ENCODE results near the gene ODF2L. TPM values are rescaled to one million over a fixed set of nuclear protein-coding genes. Genes with fewer than 3 reads are reported as not detected.

ODF2L gene, protein sequence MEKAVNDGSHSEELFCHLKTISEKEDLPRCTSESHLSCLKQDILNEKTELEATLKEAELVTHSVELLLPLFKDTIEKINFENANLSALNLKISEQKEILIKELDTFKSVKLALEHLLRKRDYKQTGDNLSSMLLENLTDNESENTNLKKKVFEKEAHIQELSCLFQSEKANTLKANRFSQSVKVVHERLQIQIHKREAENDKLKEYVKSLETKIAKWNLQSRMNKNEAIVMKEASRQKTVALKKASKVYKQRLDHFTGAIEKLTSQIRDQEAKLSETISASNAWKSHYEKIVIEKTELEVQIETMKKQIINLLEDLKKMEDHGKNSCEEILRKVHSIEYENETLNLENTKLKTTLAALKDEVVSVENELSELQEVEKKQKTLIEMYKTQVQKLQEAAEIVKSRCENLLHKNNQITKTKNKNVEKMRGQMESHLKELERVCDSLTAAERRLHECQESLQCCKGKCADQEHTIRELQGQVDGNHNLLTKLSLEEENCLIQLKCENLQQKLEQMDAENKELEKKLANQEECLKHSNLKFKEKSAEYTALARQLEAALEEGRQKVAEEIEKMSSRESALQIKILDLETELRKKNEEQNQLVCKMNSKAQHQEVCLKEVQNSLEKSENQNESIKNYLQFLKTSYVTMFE
- total RNA-seq = 14.2 and 15.8 TPM in 2 replicates

DNA sequence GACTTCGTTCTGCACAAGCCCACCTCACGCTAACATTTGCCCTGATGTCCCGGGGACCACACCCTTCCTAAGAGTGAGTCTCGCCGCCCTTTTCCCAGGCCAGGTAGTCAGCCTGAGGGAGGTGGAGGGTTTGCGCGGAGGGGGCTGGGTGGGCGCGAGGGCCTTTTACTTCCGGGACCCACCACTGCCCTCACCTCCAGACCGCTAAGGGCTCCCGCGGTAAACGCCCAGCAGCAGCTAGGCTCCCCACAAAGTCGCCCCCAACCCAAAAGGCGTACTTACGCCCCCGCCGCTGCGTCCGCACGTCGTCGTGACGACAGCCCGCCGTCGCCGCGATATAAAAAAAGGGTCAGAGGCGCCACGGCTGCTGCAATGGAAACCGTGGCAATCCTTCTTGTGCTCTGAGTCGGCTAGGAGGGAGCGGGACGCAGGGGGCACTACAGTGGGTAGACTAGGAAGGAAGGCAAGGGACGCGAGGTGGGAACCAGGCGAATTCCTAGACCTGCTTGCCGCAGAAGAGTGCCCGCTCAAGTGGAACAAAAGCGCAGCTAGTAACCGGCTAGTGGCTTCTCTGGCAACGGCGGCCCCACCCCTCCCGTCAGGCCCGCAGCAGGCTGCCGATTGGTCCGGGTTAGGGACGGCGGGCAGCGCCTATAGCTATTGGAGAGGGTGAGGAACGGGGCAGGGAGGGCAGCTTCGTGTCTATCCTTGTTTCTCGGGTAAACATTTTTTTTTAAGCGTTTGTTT is at the start of gene ODF2L:
TSS of gene ODF2L (minus strand) at position 573 of the 747 bp plus-strand sequence. CDS start 9,296 bp downstream, outside the sequence.

DNA sequence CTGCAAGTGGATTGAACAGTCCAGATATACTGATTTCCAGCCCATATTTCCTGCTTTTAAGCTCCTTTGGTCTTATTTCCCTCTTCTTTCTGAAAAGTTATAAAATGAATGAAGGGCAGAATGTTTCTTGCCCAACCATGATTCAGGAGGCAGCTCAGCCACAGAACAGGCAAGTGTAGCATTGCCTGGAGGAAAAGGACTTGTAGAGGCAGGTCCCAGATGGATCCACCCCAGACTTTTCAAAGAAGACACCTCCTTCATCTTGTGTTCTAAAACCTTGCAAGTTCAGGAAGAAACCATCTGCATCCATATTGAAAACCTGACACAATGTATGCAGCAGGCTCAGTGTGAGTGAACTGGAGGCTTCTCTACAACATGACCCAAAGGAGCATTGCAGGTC is 27.8 kb upstream of the ODF2L start, which contains the start of gene CLCA2:
TSS of gene CLCA2 (plus strand) at position 299 of the 400 bp plus-strand sequence. CDS start at position 376, 77 bp downstream.

Other genes starting within 250 kb of the ODF2L start
- 0.43 and 0.65 TPM in 2 replicates for gene COL24A1, start 239.6 kb downstream of the ODF2L start, total RNA-seq
- gene CLCA2, start 27.8 kb upstream of the ODF2L start, total RNA-seq = 0.14 and 0.18 TPM in 2 replicates
- gene CLCA1, start 72.6 kb upstream of the ODF2L start, total RNA-seq = under 0.01 TPM in 1 of 2 replicates, not detected in the other
- gene CLCA4, start 150.8 kb upstream of the ODF2L start, total RNA-seq = not detected in 2 replicates